ENCODE results near the gene DHRS7.

Gene DHRS7

DNA sequence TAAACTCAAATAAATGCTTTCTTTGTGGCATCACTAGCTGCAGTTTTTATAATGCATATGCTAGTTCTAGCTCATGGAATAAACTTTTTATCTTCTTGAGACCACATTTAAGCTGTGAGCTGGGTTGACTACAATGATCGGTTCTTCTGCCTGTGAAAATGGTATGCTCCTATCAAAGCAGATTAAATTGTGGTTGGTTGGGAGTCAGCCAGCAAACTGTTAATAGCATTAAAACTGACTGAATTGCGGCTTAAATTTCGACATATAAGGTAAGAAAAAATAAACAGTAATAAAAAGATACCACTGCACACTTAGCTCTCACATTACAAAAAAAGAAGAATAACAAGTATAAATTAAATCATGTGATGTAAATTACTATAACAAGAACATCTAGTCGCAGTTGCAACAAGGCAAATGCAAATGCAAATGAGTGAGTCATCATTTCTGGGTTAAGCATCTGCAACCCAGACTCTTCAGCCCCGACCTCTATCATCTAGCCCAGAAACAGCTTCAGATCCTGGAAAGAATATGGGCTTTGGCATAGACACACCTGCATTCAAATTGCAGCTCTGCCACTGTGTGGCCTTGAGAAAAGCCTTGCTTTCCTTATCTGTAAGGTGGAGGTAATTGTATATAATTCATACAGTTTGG is 19.8 kb upstream of the DHRS7 start:
- no peak for DNase-seq

DNA sequence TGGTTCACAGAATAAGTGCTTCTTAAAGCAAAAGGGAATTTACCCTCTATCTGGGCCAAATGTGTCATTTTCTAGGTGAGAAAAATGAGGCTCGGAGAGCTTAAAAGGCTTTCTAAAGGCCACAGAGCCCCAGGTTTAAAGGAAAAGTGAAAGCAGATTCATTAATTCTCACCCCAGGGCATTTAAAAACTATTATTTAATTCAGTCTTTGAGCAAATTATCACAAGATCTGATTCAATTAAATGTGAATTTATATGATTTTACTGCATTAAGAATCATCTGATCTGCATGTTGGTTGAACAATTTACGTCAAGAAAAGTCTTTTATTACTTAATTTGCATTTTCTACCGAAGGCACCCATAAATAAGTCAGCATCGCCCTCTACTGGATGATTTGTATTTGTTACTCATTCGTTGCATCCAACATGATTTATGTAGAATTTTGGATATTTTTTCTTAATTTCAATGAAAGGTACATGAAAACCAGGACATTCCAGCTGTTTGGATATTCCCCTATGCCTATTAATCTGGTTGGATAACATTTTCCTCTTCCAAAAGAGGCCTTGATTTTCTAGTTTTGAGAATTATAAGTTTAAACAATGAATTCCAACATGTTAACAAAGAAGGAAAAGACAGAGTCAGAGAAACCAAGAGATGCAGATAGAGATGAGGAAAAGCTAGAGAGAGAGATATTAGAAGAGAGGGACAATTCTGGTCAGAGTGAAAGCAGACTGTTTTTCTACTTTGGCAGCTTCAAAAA is 19.1 kb upstream of the DHRS7 start:
- DNase-seq = peak; percentile 77

DNA sequence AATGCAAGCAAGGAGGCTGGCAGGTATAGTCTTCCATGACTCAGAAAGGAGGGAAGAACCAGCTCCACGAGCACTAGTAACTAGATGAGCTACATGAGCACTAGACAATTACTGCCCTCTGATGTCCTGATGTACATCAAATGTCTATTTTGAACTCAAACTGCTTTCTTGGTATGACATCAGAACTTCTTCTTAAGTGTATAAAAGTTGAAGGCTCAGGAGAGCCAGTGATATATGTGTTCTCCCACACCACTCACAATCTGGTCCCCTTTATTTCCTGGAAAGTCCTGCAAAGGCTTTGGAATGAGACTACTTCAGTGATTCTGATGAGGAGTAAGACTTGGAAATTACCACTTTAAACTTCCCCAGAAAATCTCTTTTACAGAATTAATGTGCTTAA is 18.5 kb upstream of the DHRS7 start:
- DNase-seq = no peak

DNA sequence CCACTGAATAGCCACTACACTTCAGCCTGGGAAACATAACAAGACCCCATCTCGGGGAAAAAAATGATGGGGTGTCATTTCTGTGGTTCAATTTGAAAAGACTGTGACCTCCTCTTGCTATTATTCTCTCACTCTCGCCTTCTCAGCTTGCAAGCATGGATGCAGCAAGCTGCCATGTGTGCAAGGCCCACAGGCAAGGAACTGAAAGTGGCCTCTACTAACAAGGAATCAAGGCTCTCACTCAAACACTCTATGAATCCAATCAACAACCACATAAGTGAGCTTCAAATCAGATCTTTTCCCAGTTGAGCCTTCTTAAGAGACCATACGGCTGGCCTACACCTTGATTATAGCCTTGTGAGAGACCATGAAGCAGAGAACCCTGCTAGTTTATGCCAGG is 17.9 kb upstream of the DHRS7 start:
- no peak for DNase-seq

DNA sequence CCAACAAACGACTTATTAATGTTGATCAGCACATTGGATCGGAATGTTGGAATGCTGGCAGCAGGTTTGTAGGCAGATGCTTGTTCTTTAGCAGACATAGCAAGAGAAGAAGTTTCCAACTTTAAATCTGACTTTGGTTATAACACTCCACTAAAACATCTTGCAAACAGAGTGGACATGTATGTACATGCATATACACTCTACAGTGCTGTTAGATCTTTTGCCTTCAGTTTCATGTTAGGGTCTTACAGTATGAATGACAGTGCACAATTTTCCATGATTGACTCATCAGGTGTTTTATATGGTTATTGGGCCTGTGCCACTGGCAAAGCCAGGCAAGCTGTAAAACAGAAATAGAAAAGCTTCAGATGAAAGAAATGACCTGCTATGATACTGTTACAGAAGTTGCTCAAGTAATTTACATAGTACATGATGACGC is 14.3 kb upstream of the DHRS7 start:
- no peak for DNase-seq

DNA sequence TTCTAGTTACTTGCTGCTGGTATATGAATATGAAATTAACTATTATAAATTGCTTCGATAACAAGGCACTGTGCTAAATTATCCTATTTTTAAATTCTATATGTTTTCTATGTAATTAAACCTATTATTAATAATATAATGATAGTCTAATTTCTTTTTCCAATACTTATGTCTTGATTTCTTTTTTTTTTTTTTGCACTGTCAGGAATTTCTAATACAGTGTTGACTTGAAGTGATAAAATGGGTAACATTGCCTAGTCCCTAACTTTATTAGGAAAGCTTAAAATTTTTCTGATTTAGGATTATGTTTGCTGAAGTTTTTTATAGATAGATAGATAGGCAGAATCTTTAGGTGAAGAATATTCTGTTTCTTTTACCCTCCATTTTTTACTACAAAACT is 13.6 kb upstream of the DHRS7 start:
- no peak for DNase-seq

DNA sequence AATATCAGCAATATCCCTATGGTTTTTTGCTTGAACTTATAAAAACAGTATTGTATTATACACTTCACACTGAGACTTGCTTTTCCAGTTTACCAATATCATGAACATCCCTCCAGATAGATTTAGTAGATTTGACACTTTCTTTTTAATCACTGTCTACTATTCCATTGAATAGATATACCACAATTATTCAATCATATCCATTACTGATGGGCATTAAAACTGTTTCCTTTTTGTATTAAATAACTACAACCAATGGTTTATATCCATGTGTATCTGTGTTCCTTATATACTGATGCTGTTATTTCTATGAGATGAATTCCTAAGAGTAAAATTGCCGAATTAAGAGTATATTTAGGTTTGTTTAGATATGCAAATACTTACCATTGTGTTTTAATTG is 13.0 kb upstream of the DHRS7 start:
- no peak for DNase-seq

DNA sequence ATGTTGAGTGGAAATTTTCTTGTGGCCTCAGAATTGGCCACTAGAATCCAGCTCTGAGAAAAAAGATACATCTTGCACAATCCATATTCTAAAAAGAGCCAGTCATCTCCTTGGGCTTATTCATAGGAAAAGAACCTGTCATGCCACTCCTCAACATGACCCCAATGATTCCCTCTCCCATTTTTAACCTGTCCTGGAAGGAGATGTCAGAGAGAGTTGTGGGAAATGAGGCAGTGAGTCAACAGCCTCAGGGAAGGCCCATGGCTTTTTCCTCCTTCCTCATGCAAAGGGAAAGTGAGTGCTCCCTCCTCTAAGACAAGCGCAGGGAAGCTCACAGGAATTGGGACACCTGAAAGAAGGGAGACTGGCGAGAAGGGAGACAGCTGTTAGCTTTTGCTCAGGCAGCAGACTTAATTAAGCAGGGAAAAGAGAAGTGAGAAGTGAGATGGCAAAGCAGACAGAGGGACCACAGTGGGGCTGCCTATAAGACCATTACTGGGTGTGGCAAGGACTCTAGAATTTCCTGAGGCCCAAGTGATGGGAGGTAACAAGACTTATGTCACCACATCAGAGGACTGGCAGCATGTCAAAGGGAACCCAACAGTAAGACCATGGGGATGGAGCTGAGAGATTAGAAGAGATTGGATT is 10.2 kb upstream of the DHRS7 start:
- DNase-seq = no peak

DNA sequence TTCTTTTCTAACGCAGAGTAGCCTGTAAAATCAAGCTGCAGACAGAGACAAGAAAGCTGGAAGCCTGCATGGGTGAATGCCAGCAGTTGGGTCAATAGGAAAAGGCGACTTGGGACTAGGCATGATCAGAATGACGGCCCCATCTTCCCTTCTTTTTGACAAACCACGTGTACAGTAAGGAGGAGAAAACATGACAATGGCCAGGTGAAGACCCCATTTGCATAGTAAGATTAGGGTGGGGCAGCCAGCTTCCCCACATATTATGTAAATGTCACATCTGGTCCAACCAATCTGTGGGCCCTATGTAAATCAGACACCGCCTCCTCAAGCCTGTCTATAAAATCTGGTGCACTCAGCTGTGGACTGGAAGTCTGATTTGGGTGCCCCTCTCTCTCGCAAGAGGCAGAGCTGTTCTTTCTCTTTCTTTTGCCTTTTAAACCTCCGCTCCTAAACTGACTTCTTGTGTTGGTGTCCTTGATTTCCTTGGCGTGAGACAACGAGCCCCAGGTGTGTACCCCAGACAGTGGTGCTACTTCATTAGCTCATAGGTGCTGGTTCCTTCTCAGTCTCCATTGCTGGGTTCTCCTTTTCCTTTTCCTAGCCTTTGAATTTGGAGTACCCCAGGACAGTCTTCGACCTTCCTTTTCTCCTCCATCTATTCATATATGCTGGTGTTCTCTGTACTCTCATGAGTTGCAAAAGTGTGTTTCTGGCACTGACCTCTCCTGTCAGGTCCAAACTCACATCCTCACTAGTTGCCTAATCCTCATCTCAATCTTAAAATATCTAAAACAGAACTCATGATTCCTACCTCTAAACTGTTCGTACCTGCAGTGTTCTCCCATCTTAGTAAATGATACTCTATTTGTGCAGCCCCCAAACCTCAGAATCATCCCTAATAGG is 9.4 kb upstream of the DHRS7 start:
- no peak for DNase-seq

DNA sequence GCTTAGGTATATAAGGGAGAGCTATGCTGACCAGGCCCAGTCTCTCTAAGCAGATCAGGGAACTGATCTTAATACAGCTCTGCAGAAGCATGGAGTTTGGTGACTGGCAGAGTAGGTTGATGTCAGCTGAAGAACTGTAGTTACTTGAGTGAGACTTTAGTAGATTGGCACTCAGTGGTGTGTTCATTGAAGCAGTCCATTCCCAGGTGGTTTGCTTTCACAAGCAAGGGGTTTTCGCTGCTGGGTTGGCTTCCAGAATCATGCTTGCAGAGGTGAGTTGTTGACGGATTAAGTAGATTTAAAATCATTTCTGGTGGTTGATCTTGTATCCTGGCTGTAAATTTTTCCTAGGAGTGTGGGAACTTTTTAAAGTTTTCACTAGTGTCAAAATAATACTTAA is 6.5 kb upstream of the DHRS7 start:
- DNase-seq = no peak

DNA sequence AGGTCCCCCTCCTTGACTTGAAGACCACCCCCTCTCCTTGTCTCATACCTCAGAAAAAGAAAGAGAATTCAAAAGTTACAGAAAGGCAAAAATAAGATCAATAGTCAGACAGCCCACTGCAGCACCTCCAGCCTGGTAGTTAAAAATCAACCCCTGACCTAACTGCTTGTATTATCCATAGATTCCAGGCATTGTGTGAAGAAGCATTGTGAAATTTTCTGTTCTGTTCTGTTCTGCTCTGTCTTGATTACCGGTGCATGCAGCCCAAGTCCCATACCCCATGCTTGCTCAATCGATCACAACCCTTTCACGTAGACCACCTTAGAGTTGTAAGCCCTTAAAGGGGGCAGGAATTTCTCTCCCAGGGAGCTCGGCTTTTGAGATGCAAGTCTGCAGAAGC is 5.8 kb upstream of the DHRS7 start:
- DNase-seq = no peak

DNA sequence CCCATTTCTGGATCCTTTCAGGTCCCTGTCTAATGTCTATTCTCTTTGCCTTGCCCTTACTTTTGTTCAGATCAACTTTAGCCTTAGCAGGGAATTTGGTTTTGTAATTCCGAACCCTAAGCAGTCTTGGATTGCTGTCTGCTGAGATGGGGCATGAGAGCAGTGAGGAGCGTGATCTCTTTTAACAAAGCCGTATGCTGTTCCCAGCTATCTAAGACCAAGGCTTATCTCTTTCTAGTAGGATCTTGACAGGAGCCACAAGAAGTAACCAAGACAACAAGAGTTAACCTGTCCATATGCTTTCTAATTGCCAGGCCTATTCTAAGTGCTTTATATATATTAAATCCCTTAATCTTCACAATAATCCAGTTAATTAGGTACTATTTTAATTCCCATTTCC is 4.5 kb upstream of the DHRS7 start:
- no peak for DNase-seq

DNA sequence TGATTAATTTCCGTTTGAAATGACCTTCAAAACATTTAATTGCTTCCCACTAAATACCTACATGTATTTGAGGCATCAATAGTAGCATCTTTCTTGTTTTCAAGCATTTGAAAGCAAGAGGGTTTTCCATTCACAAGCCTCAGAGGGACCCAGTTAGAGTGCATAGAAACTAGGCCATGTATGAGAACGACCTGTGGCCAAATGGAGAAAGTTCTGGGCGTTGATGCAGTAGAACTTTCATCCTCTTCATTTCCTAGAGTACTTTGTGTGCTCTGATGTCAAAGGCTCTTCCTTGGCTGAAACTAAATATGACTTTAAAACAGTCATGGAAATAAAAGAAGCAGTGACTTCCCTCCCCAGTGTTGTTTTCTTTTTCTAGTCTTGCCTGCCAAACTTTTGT is 944 bp upstream of the DHRS7 start:
- peak; percentile 39 for DNase-seq

DNA sequence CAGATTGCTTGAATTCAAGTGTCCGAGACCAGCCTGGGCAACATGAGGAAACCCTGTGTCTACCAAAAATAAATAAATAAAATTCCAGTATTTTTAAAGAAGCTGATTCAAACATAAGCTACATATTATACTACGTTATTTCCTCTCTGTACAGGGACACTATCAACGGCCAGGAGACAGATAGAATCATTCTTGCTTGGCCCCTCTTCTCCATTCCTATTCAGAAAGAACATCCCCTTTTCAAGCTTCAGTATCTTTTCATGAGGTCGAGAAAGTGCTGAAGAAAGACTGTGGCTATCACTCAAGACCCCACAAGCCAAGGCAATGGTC is 314 bp upstream of the DHRS7 start:
- DNase-seq = no peak

DNA sequence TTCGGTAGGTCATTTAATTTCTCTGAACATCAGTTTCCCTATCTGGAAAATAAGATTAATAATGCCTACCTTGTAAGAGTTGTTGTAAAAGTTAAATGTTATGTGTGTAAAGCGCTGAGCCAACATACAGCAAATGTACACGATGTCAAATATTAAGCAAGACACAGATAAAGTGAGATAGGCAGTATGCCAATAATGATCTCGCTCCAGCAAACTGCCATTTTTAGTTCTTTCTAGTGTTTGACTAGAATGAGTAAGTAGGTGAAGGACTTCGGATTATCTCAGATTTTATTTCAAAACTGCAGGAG is 840 bp downstream of the DHRS7 start:
- DNase-seq = no peak

DNA sequence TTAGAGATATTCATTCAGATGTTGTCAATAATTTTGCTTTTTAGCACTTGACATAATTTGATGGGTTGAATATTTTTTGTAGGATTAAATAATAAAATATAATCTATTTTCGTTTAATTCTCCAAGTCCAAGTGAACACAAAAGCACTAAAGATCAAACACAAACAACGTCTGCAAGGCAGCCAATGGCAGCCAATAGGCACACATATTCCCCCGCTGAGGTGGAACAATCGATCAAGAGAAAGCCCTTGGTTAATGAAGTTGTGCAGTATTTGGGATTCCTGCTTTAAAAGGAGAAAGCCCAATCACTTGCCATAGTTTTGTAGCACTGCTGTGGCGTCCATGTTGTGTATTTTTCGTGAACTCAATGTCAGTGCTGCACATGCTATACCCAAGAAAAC is 1.5 kb downstream of the DHRS7 start:
- peak; percentile 26 for DNase-seq

DNA sequence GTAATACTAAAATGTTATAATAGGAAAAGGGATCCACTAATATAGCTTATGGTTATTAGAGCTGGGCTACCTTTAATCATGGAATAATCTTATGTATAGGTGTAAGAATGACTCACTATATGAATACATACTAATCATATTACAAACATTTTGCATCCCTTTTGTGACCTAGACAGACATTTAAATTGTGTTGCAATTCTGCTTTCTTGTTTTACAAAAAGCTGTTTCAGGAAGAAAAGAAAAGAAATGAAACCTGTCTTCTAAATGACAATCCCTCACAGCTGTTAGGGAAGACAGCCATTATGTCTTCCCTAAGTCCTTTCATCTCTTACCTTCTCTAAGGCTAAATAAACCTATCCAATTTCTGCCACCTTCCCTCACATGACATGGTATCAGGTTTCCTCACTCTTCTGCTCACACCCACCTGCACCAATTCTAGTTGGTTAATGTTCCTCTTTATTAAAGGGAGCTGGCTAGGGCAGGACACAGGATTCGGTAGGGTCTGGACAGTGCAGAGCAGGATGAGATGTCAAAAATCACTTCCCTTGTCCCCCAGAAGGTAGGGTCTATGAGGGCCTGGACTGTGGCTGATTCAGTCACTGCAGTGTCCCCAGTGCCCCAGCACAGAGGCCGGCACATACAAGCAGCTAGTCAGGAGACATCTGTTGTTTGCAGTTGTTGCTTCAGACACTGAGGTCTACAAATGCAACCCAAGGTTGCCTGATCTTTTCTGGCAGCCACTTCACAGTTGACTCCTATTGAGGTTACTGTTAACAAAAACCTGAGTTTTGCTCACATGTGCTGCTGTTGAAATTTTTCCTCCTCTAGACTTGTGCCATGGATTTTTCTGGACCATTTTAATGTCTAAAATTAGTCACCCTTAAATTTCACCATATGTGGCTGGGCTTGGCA is 3.7 kb downstream of the DHRS7 start:
- DNase-seq = peak; percentile 58

DNA sequence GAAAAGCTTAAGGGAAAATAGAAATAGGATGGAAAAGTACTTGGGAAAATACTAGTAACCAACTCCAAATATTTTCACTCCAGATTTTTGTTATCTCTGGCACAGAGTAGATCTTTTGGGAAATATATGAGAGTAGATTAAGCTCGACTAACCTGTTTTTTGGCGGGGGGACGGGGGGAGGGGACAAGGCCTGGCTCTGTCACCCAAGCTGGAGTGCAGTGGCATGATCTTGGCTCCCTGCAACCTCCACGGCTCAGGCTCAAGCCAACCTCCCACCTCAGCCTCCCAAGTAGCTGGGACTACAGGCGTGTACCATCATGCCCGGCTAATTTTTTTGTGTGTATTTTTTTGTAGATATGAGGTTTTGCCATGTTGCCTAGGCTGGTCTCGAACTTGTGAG is 4.8 kb downstream of the DHRS7 start:
- no peak for DNase-seq

DNA sequence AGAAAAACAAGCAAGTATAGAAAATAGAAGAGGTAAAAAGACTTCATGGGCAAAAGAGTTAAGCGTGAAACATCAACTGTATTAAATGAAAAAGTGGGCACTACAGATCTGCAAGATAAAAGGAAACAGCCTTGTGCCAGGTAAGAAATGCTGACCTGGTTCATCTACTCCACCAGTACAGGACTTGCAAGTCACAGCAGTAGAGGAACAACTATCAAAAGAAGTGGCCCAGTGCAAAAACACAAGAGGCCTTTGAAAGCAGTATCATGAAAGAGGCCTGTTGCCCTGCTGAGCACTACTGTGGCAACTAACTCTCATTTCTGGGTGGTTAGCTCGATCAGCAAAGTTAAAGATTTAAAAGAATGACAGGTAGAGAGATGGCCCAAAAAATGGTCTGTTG is 10.5 kb downstream of the DHRS7 start:
- DNase-seq = no peak

DNA sequence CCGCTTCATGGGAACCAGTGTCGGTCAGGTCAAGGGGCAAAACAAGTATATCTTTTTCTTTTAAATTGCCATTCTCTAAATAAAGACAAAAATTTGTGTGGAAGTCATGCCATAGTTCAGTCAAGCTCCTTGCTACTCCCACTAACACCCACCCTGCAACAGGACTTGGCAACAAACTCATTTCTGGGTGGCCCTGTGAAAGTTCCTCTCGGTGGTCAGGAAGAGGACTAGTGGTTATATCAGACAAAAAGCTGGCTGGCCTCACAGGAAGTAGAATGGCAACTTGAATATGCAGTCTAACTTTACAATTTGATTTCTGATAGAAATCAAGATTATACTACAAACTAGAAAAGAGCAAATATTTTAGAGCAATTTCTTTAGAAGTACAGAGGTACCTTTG is 11.2 kb downstream of the DHRS7 start:
- DNase-seq = no peak

DNA sequence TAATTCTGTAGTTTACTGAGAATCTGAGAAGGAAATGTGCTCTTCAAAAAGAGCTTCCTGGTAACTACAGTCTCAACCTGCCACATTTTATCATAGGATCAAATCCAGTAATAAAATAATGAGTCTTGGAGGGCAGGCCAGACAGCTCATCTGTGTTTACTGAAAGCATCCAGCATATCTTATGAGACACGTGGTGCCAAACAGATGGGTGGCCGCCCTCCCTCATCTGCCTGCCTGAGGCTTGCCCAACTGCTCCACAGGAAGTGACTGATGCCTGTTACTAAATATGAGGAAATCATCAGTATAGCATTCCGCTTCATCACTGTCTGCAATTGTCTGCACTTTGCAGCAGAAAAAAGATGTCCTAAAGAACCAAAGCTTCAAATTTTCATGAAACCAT is 13.5 kb downstream of the DHRS7 start:
- no peak for DNase-seq

DNA sequence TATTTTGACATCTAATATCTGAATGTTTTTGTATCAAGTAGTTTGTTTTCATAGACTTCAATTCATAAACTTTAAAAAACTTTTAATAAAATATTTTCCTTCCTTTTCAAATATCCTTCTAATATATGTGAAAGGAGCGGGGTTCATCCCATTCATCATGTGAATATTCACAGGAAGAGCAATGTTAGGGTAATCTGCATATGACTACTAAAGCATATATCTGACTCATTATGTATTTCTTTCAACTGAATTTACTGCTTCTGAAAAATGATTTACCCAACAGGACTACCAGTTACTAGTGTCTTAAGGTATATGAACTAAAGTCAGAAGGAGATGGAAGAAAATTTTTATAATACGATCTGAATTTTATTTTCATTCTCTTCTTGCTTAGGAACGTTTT is 30.5 kb downstream of the DHRS7 start:
- DNase-seq = no peak

DNA sequence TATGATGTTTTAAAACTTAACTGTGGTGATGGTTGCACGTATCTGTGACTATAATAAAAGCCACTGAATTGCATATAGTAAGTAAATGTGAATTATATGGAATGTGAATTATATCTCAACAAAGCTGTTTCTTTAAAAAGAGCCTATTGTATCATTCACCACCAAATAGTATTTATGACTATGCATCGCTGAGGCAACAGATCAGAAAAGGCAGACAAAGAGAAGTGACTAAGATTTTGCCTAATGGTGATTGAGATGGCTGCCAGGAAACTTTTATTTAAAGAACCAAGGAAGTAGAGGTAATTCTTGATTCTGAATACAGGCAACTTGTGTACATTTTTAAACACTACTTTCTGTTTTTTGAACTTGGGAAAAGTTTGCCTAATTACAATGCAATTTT is 31.7 kb downstream of the DHRS7 start:
- no peak for DNase-seq

All from NCI-H1092 treated with DMSO at 0.1 percent for 48 hours (cell line).